Body of pancreas (tissue), 4 donors: ENCODE measurements around the gene VTI1A.

Source experiments
- POLR2A ChIP-seq, 3 donors: fragments of 450-650 bp; IDR thresholded peaks; one replicate each; pipeline ENCODE4 v1.6.1; 2016; ENCODE audit warnings: antibody characterized with exemption in 3 of 3, mild to moderate bottlenecking in 2 of 3
- TF ChIP-seq, protein P1 (sequence below), 7 experiments: fragments of 450-650 bp in 4 of 7; fragments of 200-600 bp in 3 of 7; sonication (generic) in 3 of 7; IDR thresholded peaks; one replicate each; pipeline ENCODE4 v1.5.1; 2016 to 2019; ENCODE audit warnings: antibody characterized with exemption in 7 of 7

DNA sequence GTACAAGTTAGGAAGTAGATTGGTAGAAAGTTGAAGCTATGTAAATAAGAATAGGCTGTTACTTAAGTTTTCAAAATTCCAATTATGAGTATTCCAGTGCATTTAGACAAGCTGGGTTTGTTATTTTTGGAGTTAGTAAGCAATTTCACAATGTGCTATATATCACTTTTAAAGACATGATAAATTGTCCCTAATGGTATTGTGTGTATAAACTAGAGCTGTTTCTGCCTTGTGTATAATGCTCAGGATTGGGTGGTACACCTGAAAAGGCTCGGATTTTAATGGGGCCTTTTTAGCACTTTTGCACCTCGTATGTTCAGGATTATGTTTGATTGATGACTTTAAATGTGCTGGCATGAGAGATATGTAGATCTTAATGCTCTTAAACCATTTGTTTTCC, 175.8 kb downstream of the VTI1A start:
- no peak for TF ChIP-seq POLR2A (IDR thresholded peaks at IDR 0.05)
- TF ChIP-seq, protein P1, sequence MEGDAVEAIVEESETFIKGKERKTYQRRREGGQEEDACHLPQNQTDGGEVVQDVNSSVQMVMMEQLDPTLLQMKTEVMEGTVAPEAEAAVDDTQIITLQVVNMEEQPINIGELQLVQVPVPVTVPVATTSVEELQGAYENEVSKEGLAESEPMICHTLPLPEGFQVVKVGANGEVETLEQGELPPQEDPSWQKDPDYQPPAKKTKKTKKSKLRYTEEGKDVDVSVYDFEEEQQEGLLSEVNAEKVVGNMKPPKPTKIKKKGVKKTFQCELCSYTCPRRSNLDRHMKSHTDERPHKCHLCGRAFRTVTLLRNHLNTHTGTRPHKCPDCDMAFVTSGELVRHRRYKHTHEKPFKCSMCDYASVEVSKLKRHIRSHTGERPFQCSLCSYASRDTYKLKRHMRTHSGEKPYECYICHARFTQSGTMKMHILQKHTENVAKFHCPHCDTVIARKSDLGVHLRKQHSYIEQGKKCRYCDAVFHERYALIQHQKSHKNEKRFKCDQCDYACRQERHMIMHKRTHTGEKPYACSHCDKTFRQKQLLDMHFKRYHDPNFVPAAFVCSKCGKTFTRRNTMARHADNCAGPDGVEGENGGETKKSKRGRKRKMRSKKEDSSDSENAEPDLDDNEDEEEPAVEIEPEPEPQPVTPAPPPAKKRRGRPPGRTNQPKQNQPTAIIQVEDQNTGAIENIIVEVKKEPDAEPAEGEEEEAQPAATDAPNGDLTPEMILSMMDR (IDR thresholded peaks at IDR 0.05) = no peak
